Suprapubic skin (tissue), 4 donors: ENCODE data around the gene ASTN2. TPM values are rescaled to one million over a fixed set of nuclear protein-coding genes. Genes with fewer than 3 reads are reported as not detected.

Experiments used
- DNase-seq, 2 donors: peaks; one replicate each; pipeline ENCODE4 v3.0.0-alpha.2; 2019; ENCODE audit warnings: low spot score in 2 of 2
- H3K27ac ChIP-seq: fragments of 200-600 bp; sonication (generic); one replicate; pipeline ENCODE4 v1.5.1; 2019
- H3K27me3 ChIP-seq: fragments of 200-600 bp; sonication (generic); one replicate; pipeline ENCODE4 v1.5.1; 2019
- H3K36me3 ChIP-seq: fragments of 200-600 bp; sonication (generic); one replicate; pipeline ENCODE4 v1.5.1; 2019
- H3K4me1 ChIP-seq: fragments of 200-600 bp; sonication (generic); one replicate; pipeline ENCODE4 v1.5.1; 2019
- H3K4me3 ChIP-seq: fragments of 200-600 bp; sonication (generic); one replicate; pipeline ENCODE4 v1.5.1; 2019; ENCODE audit warnings: mild to moderate bottlenecking
- H3K9me3 ChIP-seq: fragments of 200-600 bp; sonication (generic); one replicate; pipeline ENCODE4 v1.5.1; 2019
- EP300 ChIP-seq: sonication (generic); formaldehyde crosslinking; IDR thresholded peaks from one replicate; pipeline ENCODE4 v1.6.1; 2017; ENCODE audit warnings: antibody characterized with exemption
- POLR2A ChIP-seq, 2 donors: fragments of 450-650 bp; IDR thresholded peaks; one replicate each; pipeline ENCODE4 v1.6.1; 2017; ENCODE audit warnings: antibody characterized with exemption in 2 of 2, mild to moderate bottlenecking in 2 of 2, moderate library complexity in 2 of 2
- POLR2AphosphoS5 ChIP-seq, 3 donors: sonication (generic); formaldehyde crosslinking; IDR thresholded peaks; one replicate each; pipeline ENCODE4 v1.6.1; 2017; ENCODE audit warnings: antibody characterized with exemption in 3 of 3
- WGBS: methylation state at CpG from one replicate; pipeline ENCODE4 v1.1.5; 2018; 5-methylcytosine and 5-hydroxymethylcytosine counted together
- total RNA-seq, 4 donors: library from RNA; depleted of rRNA; stranded (reverse); fragments of >200 nt; gene quantifications; one replicate each; pipeline ENCODE4 v1.1.0, GENCODE V29; 2016
- TF ChIP-seq, protein P1 (sequence below), 2 donors: fragments of 200-600 bp in 1 of 2; fragments of 450-650 bp in 1 of 2; sonication (generic) in 1 of 2; IDR thresholded peaks; one replicate each; pipeline ENCODE4 v1.5.1; 2016 to 2019; ENCODE audit warnings: antibody characterized with exemption in 2 of 2, mild to moderate bottlenecking in 1 of 2, moderate library complexity in 1 of 2

Gene ASTN2
- total RNA-seq, 4 donors from 2014 or later: 2.0 to 6.9 (median 3.8) TPM

- Histone ChIP-seq H3K9me3 (no peaks in the 10 kb centered on the region), H3K27me3 (no peaks in the 10 kb centered on the region), H3K4me1 (no peaks in the 10 kb centered on the region), H3K27ac (no peak overlapping the region), H3K36me3 (no peaks in the 10 kb centered on the region), H3K4me3 (no peak overlapping the region)
- no peak for DNase-seq
- TF ChIP-seq, protein P1, sequence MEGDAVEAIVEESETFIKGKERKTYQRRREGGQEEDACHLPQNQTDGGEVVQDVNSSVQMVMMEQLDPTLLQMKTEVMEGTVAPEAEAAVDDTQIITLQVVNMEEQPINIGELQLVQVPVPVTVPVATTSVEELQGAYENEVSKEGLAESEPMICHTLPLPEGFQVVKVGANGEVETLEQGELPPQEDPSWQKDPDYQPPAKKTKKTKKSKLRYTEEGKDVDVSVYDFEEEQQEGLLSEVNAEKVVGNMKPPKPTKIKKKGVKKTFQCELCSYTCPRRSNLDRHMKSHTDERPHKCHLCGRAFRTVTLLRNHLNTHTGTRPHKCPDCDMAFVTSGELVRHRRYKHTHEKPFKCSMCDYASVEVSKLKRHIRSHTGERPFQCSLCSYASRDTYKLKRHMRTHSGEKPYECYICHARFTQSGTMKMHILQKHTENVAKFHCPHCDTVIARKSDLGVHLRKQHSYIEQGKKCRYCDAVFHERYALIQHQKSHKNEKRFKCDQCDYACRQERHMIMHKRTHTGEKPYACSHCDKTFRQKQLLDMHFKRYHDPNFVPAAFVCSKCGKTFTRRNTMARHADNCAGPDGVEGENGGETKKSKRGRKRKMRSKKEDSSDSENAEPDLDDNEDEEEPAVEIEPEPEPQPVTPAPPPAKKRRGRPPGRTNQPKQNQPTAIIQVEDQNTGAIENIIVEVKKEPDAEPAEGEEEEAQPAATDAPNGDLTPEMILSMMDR (IDR thresholded peaks at IDR 0.05): no peak
- TF ChIP-seq POLR2A (IDR thresholded peaks at IDR 0.05): no peak
- TF ChIP-seq EP300: no peak
- TF ChIP-seq POLR2AphosphoS5 (IDR thresholded peaks at IDR 0.05): no peak
- 57% methylated on average over 2 of the region's 2 CpGs for WGBS
Measured at GRCh38 chr9:116992865-116993264, 422.0 kb downstream of the ASTN2 start.

- Histone ChIP-seq H3K27ac (no peak overlapping the region), H3K4me3 (no peak overlapping the region), H3K36me3 (no peaks in the 10 kb centered on the region), H3K27me3 (no peaks in the 10 kb centered on the region), H3K9me3 (no peaks in the 10 kb centered on the region), H3K4me1 (no peaks in the 10 kb centered on the region)
- TF ChIP-seq, protein P1 (IDR thresholded peaks at IDR 0.05): no peak
- no peak for TF ChIP-seq POLR2A (IDR thresholded peaks at IDR 0.05)
- TF ChIP-seq EP300: no peak
- no peak for TF ChIP-seq POLR2AphosphoS5 (IDR thresholded peaks at IDR 0.05)
- DNase-seq: no peak
- WGBS: 91% methylated on average over 2 of the region's 2 CpGs
Measured at GRCh38 chr9:116991051-116991450, 423.8 kb downstream of the ASTN2 start.

DNA sequence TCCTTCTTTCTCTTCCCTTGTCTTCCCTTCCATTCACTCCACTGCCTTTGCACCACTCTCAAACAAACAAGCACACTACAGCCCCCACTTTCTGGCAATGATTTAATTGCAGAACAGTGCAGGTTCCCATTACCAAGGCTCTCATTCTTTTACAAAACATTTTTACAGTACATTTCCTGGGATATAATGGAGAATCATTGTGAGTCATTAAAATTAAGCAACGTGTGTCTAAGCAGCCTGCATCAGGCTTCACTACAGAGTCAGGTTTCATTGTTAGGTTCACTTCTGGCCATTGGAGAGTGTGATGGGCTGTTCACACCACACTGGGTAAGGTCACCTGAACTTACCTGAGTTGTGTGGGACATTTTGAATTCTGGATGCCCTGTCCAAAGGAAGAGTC, 424.3 kb downstream of the ASTN2 start:
- no peaks in the 10 kb centered on the region for H3K27me3 ChIP-seq
- no peak overlapping the region for H3K27ac ChIP-seq
- no peaks in the 10 kb centered on the region for H3K9me3 ChIP-seq
- no peak for DNase-seq
- no peaks in the 10 kb centered on the region for H3K4me1 ChIP-seq
- 65% methylated on average over 1 of the region's 1 CpG for WGBS
- TF ChIP-seq, protein P1 (IDR thresholded peaks at IDR 0.05): no peak
- TF ChIP-seq POLR2A (IDR thresholded peaks at IDR 0.05): no peak
- TF ChIP-seq POLR2AphosphoS5 (IDR thresholded peaks at IDR 0.05): no peak
- no peak for TF ChIP-seq EP300
- H3K4me3 ChIP-seq: no peak overlapping the region
- no peaks in the 10 kb centered on the region for H3K36me3 ChIP-seq

DNA sequence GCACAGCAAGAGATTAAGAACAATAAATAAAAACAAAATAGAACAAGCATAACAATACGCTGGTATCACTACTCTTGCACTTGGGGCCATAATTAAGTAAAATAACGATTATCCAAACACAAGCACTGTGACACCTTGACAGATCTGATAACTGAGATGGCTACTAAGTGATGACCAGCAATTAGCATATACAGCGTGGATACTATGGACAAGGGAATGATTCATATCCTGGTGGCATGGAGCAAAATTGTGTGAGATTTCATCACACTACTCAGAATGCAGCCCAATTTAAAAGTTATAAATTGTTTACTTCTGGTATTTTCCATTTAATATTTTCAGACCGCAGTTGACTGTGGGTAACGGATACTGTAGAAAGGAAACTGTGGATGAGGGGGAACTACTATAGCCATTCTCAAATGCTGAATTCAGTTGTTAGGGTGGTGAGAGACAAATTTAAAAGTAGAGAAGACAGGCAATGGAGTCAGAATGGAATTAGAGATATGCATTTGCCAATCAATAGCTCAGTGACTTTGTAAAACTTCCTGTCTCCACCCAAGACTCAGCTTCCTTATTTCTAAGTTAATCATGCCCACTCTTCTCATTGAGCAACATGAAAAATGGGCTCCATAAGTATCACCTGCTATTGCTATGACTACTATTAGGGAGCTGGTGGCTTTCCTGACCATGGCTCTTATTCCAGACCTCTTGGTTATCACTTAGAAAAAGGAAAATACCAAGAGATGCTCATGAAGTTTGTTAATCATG, 427.0 kb downstream of the ASTN2 start:
- Histone ChIP-seq H3K27ac (no peak overlapping the region), H3K4me3 (no peak overlapping the region), H3K9me3 (no peaks in the 10 kb centered on the region), H3K27me3 (no peaks in the 10 kb centered on the region), H3K36me3 (no peaks in the 10 kb centered on the region), H3K4me1 (no peaks in the 10 kb centered on the region)
- TF ChIP-seq POLR2A (IDR thresholded peaks at IDR 0.05) (no peak), EP300 (no peak), POLR2AphosphoS5 (IDR thresholded peaks at IDR 0.05) (no peak)
- TF ChIP-seq, protein P1 (IDR thresholded peaks at IDR 0.05): no peak
- no peak for DNase-seq
- 85% methylated on average over 5 of the region's 5 CpGs for WGBS

- H3K27me3 ChIP-seq: no peaks in the 10 kb centered on the region
- H3K4me3 ChIP-seq: no peak overlapping the region
- WGBS: 49% methylated on average over 7 of the region's 7 CpGs
- no peaks in the 10 kb centered on the region for H3K36me3 ChIP-seq
- H3K27ac ChIP-seq: no peak overlapping the region
- no peak for DNase-seq
- no peaks in the 10 kb centered on the region for H3K9me3 ChIP-seq
- no peaks in the 10 kb centered on the region for H3K4me1 ChIP-seq
- TF ChIP-seq, protein P1 (IDR thresholded peaks at IDR 0.05): no peak
- TF ChIP-seq POLR2A (IDR thresholded peaks at IDR 0.05) (no peak), POLR2AphosphoS5 (IDR thresholded peaks at IDR 0.05) (no peak), EP300 (no peak)
Measured at GRCh38 chr9:116986015-116986414, 428.8 kb downstream of the ASTN2 start.
